ENCODE data around the gene MCTP1.

Gene MCTP1

DNA sequence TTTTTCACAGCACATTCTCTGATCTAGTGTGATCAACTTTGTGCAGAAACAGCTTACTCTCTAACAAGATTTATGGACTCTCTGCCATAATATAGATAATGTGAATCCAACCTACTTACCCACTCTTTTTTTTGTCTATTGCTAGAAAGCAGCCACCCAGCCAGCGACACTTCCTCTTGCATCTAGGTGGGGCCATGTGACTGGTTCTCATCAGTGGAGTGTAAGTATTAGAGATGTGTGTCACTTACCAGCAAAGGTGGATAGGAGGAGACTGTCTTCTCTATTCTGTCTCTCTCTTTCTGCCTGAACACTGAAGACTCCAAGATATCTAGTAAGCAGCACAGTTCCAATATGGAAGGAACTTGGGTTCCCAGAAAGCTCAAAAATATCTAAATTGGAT is 174.8 kb downstream of the MCTP1 start:
- no peak for DNase-seq

DNA sequence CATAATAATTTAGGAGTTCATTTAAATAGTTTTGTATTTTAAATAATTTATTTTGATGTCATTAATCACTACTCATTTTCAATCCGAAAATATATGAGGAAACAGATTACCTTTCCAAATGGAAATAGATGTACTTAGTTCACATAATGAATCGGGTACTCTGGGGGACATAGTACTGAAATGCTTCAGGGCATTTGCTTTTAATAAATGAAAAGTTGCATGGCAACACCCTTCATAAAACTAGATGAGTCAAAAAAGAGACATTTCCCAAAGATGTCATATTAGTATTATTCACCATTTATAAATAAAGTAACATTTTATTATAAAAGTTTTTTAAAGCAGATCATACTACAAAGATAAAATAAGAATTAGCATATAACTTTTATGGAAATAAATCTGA is 177.8 kb downstream of the MCTP1 start:
- no peak for DNase-seq

- no peak for DNase-seq
These were observed 179.3 kb downstream of the MCTP1 start for GRCh38 chr5:95105638-95106037.

DNA sequence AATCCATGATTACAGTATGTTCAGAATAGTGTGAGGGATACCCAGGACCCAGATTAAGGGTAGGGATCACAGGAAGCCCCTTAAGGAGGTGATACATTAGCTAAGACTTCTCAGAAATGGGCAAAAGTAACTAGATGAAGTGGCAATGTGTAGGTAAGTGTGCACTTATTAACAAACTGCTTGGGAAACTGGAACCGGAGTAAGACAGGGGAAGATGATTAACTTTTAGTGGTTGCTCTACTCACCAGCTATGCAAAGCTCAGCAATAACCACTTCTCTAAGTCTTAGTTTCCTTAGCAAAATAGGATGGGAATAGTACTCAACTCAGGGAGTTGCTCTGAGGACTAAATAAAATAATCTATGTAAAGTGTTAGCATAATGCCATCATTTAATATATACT is 182.2 kb downstream of the MCTP1 start:
- DNase-seq = no peak

DNA sequence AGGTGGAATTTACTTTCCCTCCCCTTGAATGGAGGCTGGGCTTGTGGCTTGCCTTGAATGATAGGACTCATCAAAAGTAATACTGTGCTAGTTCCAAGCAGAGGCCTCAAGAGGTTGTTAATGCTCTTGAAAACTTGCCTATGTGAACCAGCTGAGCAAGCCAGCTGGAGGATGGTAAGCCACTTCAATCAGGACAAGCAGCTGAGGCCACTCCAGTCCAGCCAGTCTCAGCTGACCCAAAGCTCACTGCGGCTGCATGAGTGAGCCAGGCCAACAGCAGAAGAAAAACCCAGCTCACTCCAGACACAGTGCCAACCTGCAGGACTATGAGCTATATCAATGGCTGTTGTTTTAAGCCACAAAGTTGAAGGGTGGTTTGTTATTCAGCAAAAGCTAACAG is 182.8 kb downstream of the MCTP1 start:
- DNase-seq = no peak

DNA sequence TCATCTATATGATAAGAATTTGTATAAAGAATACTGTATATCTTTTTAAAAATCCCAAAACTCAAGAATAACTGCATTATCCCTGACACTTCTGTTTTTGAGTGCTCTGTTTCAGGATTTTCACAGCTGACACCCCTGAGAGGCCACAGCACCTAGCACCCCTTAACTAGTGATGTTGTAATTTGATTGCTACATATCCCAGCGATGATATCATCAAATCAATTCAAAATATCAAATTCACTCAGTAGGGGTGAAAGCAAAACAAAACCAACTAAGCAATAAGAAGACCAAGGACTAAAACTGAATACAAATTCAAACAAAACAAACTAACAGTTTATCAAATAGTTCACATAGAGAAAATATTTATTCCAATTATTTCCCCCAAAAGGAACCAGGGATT is 184.3 kb downstream of the MCTP1 start:
- no peak for DNase-seq

GRCh38 chr5:95098012-95098411 is 186.9 kb downstream of the MCTP1 start:
- DNase-seq = no peak

- no peak for DNase-seq
These were observed 191.7 kb downstream of the MCTP1 start for GRCh38 chr5:95093211-95093610.

DNA sequence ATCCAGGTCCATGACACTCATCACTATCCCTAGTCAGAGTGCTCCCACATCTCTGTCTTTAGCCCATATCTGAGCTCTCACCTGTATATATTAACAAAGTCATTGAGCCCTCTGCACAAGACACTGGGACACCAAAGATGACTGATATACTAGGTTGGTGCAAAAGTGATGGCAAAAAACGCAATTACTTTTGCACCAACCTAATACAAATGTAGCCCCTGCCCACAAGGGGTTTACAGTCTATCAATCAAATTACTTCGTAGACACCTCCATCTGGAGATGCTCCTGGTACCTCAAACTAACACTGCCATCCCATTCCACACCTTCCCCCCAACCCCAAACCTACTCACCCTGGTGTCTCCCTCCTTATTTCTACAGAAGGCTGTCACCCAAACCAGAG is 194.1 kb downstream of the MCTP1 start:
- DNase-seq = no peak

- no peak for DNase-seq
These were observed 197.0 kb downstream of the MCTP1 start for GRCh38 chr5:95087816-95088317.

- no peak for DNase-seq
These were observed 197.7 kb downstream of the MCTP1 start for GRCh38 chr5:95086927-95087815.

- no peak for DNase-seq
These were observed 200.1 kb downstream of the MCTP1 start for GRCh38 chr5:95084757-95085156.

- DNase-seq = no peak
These were observed 201.3 kb downstream of the MCTP1 start for GRCh38 chr5:95083606-95084005.

DNA sequence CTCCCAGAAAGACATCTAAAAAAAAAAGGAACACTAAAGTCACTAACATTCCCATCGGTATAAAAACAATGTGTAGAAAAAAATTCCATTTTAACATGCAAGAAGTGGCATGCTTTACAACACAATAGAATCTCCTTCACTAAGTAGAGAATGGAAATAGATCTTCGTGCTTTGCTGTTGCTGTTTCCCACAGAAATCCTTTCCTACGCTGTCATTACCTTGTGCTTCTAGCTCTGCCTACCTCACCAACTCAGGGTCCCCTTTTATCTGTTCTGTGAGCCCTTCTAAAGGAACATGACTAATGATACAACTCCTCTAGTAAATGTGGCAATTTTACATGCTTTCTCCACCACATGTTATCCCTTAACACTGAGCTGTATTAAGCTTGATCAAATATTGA is 202.9 kb downstream of the MCTP1 start:
- no peak for DNase-seq

DNA sequence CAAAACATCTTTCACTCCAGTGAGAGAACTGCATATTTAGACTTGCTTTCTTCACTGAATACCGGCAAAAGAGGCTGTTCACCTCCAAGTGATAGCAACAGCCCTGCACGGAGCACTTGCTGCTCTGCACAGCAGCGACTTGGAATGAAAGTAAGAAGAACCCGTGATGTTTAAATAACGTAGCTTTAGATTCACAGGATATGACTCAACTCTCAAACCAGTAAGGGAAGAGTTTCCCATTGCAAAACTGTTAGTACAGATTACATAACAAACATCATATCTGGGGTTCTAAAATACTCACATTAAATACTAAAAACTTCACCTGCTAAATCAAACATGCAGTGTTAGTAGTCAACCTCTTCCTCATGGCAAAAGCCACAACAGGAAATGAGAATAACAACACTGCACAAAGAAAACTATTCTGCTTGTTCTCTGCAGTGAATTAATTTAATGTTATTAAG is 203.4 kb downstream of the MCTP1 start:
- DNase-seq = peak; percentile 27

DNA sequence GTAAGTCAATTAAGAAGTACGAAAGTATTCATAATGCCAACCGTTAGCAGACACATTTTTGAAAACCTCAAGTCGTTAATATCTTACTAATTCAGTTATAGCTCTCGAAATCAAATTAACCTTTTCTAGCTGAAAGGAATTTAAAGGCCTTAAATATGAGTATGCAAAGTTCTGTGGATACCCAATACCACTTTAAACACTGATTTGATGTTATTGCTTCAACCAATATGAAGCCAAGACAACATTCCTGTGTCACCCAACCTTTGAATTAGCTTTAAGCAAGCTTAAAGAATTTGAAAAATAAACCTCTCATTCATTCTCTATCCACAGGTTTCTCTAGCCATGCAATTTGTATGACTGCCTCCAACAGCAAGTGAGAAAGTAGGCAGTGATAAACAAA is 204.5 kb downstream of the MCTP1 start:
- no peak for DNase-seq

DNA sequence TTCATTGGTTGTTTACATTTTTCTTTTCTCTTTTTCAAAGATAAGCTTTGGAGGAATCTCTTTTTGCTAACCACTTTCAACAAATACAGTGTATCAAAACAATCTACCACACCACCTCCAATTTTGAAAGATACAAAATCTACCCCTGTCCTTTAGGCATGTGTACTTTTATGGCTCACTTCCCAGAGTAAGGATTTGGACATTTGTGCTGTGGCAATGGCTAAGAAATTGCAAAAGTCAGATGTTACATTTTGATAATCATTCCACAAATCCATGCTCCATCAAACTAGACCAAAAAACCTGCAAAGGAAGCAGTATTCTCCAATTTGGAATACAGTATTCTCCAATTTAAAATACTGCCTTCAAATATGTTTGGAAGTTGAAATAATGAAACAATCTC is 204.9 kb downstream of the MCTP1 start:
- no peak for DNase-seq

GRCh38 chr5:95078868-95079267 is 206.0 kb downstream of the MCTP1 start:
- DNase-seq = no peak

- no peak for DNase-seq
These were observed 208.3 kb downstream of the MCTP1 start for GRCh38 chr5:95076395-95077185.

- no peak for DNase-seq
These were observed 209.8 kb downstream of the MCTP1 start for GRCh38 chr5:95075111-95075510.

DNA sequence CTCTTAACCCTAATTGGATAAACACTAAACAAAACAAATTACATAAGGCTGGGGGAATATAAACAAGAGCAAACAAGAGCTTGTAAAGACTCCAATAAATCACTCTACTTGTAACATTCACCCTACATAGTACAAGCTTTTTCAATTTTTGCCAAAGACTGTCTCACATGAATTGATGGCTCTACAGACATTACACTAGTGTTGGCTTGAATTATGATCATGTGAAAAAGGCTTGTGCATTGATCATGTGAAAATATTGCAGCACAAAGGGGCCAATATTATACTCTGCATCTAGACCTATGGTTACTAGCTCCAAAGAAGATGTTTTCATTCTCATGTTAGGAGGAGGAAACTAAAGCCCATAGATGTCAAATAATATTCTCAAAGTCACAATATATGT is 212.6 kb downstream of the MCTP1 start:
- DNase-seq = no peak

GRCh38 chr5:95070866-95071265 is 214.0 kb downstream of the MCTP1 start:
- no peak for DNase-seq

DNA sequence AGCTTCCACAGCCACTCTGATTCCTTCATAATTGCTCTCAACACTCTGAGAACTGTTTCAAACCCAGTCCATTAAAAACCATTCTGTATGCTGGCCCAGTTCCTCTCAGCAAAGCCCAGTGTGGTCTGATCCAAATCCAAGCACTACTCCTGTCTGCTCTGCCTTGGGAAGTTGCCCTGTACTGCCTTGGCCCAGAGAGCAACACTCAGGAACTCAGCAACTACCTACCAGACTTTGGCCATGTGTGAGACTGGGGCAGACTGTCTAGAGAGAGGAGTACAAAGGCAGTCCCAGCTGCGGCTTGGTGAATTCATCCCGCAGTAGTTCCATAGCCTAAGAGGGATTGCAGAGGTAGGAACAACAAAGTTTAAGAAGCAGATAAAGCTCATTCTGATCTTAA is 214.4 kb downstream of the MCTP1 start:
- DNase-seq = no peak

DNA sequence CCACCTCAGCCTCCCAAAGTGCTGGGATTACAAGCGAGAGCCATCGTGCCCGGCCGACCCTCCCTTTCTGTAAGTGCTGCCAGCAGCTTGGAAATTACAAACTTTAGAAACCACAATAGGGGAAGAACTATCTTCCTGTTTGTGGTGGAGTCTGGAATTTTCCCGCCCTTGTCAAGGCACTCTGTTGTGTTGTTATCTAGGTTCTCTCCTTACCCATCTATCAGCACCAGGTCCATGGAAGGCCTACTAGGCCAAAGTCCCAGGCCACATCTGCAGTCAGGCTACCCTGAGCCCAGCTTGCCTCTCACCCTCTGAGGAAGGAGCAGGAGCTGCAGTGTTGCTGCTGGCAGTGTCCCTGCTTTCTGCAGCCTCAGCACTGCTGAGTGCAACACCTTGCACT is 214.9 kb downstream of the MCTP1 start:
- no peak for DNase-seq
